GM18870 (cell line): ENCODE measurements around the gene RASAL2.

ENCODE experiments used
- ATAC-seq: cut with Tn5 transposase; IDR thresholded peaks from one replicate; pipeline ENCODE4 v1.9.1; 2021; ENCODE audit warnings: moderate library complexity; ENCODE audit not compliant: unreplicated experiment

Gene RASAL2

GRCh38 chr1:178418284-178418955 lies 324.5 kb downstream of the RASAL2 start:
- ATAC-seq, result peak; percentile 89

DNA sequence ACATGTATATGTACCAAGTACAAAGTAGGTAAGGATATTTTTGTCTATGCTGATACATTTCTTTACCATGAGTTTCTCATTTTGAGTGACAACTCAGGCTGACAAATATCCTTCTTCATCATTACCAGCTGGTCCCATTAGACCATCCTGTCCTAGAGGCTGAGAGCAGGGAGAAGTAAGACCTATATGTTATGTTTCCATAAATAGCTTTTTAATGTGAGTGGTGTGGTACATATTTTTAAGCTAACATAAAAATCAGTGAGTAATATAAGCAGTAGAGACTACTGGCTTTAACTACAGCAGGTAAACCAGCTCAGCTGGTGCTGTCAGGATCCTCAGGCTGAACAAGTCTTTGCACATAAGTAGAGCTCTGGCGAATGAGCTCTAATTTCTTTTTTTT lies 340.5 kb downstream of the RASAL2 start:
- no peak for ATAC-seq

GRCh38 chr1:178434899-178435435 lies 341.1 kb downstream of the RASAL2 start:
- no peak for ATAC-seq

DNA sequence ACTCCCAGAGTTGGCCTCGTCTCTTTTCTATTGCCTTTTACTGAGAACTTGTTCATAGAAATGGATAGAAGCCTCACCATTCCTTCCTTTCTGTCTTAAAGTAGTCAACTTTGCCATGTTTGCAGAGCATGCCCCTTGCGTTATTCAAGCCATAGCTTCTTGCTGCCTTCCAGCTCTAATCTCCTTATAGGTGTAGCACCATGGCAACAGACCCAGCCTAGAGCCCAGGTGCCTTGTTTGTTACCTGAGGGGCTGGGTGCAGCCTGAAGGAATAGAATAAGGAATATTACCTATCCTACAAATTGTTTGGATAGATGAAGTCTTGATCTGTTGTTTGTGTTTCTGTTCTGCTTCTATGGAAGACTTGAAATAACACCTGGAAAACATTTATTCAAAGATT lies 343.0 kb downstream of the RASAL2 start:
- ATAC-seq, result no peak

GRCh38 chr1:178438432-178438831 lies 344.5 kb downstream of the RASAL2 start:
- no peak for ATAC-seq

DNA sequence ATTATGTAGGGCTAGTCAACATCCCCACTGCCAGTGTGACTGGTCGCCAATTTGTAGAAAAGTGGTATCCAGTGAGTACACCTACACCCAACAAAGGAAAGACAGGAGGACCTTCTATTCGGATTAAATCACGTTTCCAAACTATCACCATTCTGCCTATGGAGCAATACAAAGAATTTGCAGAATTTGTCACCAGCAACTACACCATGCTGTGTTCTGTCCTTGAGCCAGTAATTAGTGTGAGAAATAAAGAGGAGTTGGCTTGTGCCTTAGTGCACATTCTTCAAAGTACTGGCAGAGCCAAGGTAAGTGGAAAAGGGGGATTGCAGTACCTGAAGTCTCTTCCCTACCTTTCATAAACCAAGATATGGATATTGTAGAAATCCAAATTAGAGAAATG lies 349.0 kb downstream of the RASAL2 start:
- no peak for ATAC-seq

DNA sequence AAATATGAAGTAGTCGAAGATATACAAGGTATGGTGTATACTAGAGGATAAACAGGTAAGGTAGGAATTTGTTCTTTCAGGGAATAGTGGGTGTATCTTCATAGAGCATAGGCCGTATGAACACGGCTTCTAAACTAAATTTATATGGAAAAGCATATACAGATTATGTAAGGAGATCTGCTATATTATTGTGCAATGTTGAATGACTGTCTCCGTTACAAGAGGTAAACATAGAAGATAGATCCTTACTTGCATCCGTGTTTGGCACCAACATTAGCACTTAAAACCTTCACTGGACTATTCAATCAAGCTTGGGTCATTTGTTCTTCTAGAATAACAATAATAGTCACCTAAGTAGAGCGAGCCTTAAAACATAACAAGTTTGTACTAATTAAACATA lies 357.0 kb downstream of the RASAL2 start:
- ATAC-seq, result no peak

- ATAC-seq, result no peak
Observed at GRCh38 chr1:178451529-178451928, 357.6 kb downstream of the RASAL2 start.

GRCh38 chr1:178452013-178452412 lies 358.1 kb downstream of the RASAL2 start:
- no peak for ATAC-seq

GRCh38 chr1:178456472-178456871 lies 362.6 kb downstream of the RASAL2 start:
- no peak for ATAC-seq

DNA sequence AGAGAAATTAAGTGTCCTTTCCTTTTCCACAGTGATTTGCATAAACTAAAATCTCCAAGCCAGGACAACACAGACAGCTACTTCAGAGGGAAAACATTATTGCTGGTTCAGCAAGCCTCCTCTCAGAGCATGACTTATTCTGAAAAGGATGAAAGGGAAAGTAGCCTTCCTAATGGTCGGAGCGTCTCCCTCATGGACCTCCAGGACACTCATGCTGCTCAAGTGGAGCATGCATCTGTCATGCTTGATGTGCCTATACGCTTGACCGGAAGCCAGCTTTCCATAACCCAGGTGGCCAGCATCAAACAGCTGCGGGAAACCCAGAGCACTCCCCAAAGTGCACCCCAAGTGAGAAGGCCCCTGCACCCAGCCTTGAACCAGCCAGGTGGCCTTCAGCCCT lies 363.7 kb downstream of the RASAL2 start:
- ATAC-seq, result no peak

- no peak for ATAC-seq
Observed at GRCh38 chr1:178458203-178458602, 364.3 kb downstream of the RASAL2 start.

GRCh38 chr1:178461104-178461503 lies 367.2 kb downstream of the RASAL2 start:
- no peak for ATAC-seq

- ATAC-seq, result no peak
Observed at GRCh38 chr1:178461701-178462100, 367.8 kb downstream of the RASAL2 start.

GRCh38 chr1:178464141-178464540 lies 370.2 kb downstream of the RASAL2 start:
- no peak for ATAC-seq

GRCh38 chr1:178464566-178464965 lies 370.7 kb downstream of the RASAL2 start:
- ATAC-seq, result no peak

- no peak for ATAC-seq
Observed at GRCh38 chr1:178465011-178465410, 371.1 kb downstream of the RASAL2 start.

DNA sequence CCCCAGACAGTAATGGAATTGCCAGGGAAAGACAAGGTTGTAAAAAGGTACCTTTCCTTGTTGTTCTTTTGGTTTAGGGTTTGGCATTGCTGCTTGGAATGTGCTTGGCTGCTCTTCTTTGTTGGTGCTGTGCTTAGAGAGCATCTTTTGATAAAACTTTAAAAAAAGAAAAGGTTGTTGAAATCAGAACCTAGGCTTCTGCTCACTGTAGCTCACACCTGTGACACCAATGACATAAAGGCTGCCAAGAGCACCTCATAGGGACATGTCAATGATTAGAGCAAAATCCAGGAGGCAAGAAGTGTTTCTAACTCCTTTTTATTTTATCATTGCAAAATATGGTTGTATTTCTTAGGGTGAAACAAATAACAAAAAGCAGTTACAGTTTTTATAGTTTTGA lies 373.9 kb downstream of the RASAL2 start:
- ATAC-seq, result no peak

GRCh38 chr1:178470411-178470960 lies 376.6 kb downstream of the RASAL2 start:
- ATAC-seq, result no peak

DNA sequence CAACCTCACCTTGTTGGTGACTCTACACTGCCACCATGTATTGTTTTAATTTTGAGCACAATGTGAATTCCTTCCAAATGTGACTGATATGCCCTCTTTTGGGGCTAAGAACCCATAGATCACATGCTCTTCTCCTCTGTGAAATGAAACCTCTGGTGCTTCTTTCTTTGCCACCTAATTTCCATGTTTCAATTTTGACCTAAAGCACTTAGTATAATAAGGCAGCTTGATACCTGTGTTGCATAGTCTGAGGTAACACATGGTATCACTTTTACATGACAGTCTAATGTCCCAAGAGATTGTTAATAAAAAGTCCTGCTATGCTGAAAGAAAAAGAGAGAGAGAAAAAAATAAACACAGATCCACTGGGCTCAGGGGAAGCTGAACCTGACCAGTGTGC lies 378.6 kb downstream of the RASAL2 start:
- no peak for ATAC-seq

- ATAC-seq, result no peak
Observed at GRCh38 chr1:178477373-178477772, 383.5 kb downstream of the RASAL2 start.

DNA sequence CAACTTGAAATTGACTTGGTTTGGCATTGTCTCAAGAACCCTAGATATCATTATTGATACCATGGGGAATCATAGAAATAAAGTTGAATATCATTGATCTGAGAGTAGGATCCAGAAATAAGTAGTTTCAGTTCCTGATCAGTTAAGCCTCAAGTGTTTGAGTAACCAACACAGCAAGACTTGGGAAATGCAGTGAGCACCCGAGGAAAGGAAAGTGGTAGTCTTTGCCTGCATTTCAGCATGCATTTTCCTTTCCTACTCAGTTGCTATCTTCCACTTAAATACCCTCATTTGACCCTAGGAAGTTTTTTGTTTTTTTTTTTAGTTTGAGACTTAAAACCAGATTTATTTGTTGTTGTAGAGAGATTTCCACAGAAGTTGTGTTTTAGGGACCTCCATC lies 383.9 kb downstream of the RASAL2 start:
- ATAC-seq, result no peak
